ENCODE results near the gene RGMB. TPM values are rescaled to one million over a fixed set of nuclear protein-coding genes. Genes with fewer than 3 reads are reported as not detected.

RGMB gene
- total and polyA plus RNA-seq, 2 of the 13 experiments (the other 11 are each of a cell fraction or from before 2014, with no cell fraction given), result 3.0 to 3.8 TPM

DNA sequence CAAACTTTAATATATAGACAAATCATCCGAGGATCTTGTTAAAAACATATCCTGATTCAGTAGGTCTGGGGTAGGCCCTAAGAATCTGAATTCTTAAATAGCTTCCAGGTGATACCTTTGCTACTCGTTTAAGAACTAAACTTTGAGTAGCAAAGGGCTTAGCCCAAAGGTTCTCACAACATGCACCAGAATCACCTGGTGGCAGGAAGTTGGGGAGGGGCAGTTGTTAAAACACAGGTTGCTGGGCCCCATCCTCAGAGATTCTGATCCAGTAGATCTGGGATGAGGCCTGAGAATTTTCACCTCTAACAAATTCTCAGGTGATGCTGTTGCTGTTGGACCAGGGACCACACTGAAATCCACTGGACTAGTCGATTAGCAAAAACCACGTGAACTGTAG is 20.0 kb upstream of the RGMB start:
- whole genome bisulfite sequencing (ENCODE audit: low lambda C conversion rate), result 17% methylated on average over 4 of the region's 4 CpGs
- TF ChIP-seq ZNF670 (CRISPR knock-in tag; IDR thresholded peaks at IDR 0.05; ENCODE audit: borderline replicate concordance), result no peak
- no peak for TF ChIP-seq DMAP1 (CRISPR knock-in tag; IDR thresholded peaks at IDR 0.05)
- TF ChIP-seq ZNF460 (CRISPR knock-in tag; IDR thresholded peaks at IDR 0.05; ENCODE audit: borderline replicate concordance), result no peak
- Histone ChIP-seq H3K79me2 (ENCODE audit: insufficient read depth, low read length) (no peaks in the 10 kb centered on the region), H3K27ac (ENCODE audit: extremely low read length, insufficient read depth, low read length) (no peak overlapping the region), H3K4me3 (replicated peaks in 1 of 3; ENCODE audit: insufficient read depth in 1 of 3, low read depth in 2 of 3, low read length in 3 of 3) (no peak overlapping the region), H3K9me3 (ENCODE audit: low read length) (no peaks in the 10 kb centered on the region), H2AFZ (ENCODE audit: low read length) (no peak overlapping the region), H3K4me2 (ENCODE audit: low read depth, low read length) (no peak overlapping the region), H4K20me1 (ENCODE audit: insufficient read depth, low read length) (no peaks in the 10 kb centered on the region), H3K4me1 (ENCODE audit: insufficient read depth, low read length) (no peaks in the 10 kb centered on the region), H3K27me3 (ENCODE audit: control insufficient read depth in 1 of 2, insufficient read depth in 2 of 2, low read length in 2 of 2) (0 out of 5 replicates have a peak, but pooled peaks cover 0 to 4% of the 10 kb centered on the region in 2 experiments), H3K36me3 (replicated peaks in 1 of 2; ENCODE audit: control insufficient read depth in 1 of 2, insufficient read depth in 2 of 2, low read length in 2 of 2) (no peaks in the 10 kb centered on the region), H3K9ac (ENCODE audit: insufficient read depth, low read depth, low read length) (no peak overlapping the region)
- ATAC-seq (no peak), FAIRE-seq (no peak), DNase-seq (ENCODE audit: low spot score) (no peak)
- CTCF ChIA-PET (ENCODE audit: low intra/inter-chr PET ratio, low total read pairs), result no interaction called here
- in situ Hi-C loops (cut with HindIII; ENCODE audit: extremely low pct_ligation_motif_present, low pct_unique_long_range_greater_than_20kb), result no loop called here
- POLR2A ChIA-PET, result no interaction called here
- BruUV-seq (replicated peaks), result no TSS peak
- intact Hi-C loops (cut with micrococcal nuclease; ENCODE audit: unreplicated experiment), result no loop called here

GRCh38 chr5:98755406-98755805 is 18.1 kb upstream of the RGMB start:
- TF ChIP-seq ZBTB37 (CRISPR knock-in tag; IDR thresholded peaks at IDR 0.05) (no peak), POGZ (CRISPR knock-in tag; IDR thresholded peaks at IDR 0.05) (no peak), SP2 (CRISPR knock-in tag; IDR thresholded peaks at IDR 0.05) (no peak), ZNF292 (CRISPR knock-in tag; IDR thresholded peaks at IDR 0.05; ENCODE audit: borderline replicate concordance, low read depth) (no peak)
- no peak overlapping the region for H3K4me2 ChIP-seq (ENCODE audit: low read depth, low read length)
- no peaks in the 10 kb centered on the region for H4K20me1 ChIP-seq (ENCODE audit: insufficient read depth, low read length)
- H3K27ac ChIP-seq (ENCODE audit: extremely low read length, insufficient read depth, low read length), result no peak overlapping the region
- H3K27me3 ChIP-seq (ENCODE audit: control insufficient read depth in 1 of 2, insufficient read depth in 2 of 2, low read length in 2 of 2), result 0 out of 5 replicates have a peak, but pooled peaks cover 0 to 4% of the 10 kb centered on the region in 2 experiments
- DNase-seq (ENCODE audit: low spot score), result no peak
- 0% methylated on average over 3 of the region's 3 CpGs for WGBS (ENCODE audit: low lambda C conversion rate)
- ATAC-seq, result no peak
- no peak overlapping the region for H3K9ac ChIP-seq (ENCODE audit: insufficient read depth, low read depth, low read length)
- H3K79me2 ChIP-seq (ENCODE audit: insufficient read depth, low read length), result no peaks in the 10 kb centered on the region
- POLR2A ChIA-PET, result no interaction called here
- H3K4me1 ChIP-seq (ENCODE audit: insufficient read depth, low read length), result no peaks in the 10 kb centered on the region
- H3K36me3 ChIP-seq (replicated peaks in 1 of 2; ENCODE audit: control insufficient read depth in 1 of 2, insufficient read depth in 2 of 2, low read length in 2 of 2), result no peaks in the 10 kb centered on the region
- H3K9me3 ChIP-seq (ENCODE audit: low read length), result no peaks in the 10 kb centered on the region
- no peak overlapping the region for H2AFZ ChIP-seq (ENCODE audit: low read length)
- in situ Hi-C loops (cut with HindIII; ENCODE audit: extremely low pct_ligation_motif_present, low pct_unique_long_range_greater_than_20kb), result no loop called here
- BruUV-seq (replicated peaks), result no TSS peak
- no peak for FAIRE-seq
- intact Hi-C loops (cut with micrococcal nuclease; ENCODE audit: unreplicated experiment), result no loop called here
- H3K4me3 ChIP-seq (replicated peaks in 1 of 3; ENCODE audit: insufficient read depth in 1 of 3, low read depth in 2 of 3, low read length in 3 of 3), result no peak overlapping the region
- CTCF ChIA-PET (ENCODE audit: low intra/inter-chr PET ratio, low total read pairs), result no interaction called here

Measured in HepG2 (cell line).